ENCODE results near the gene PCP2. TPM values are rescaled to one million over a fixed set of nuclear protein-coding genes. Genes with fewer than 3 reads are reported as not detected.
A peak's percentile ranks its signal among the peaks of the same experiment; 100 is the strongest.

The PCP2 gene
- total RNA-seq, 2 donors from 2014 or later, result not detected

DNA sequence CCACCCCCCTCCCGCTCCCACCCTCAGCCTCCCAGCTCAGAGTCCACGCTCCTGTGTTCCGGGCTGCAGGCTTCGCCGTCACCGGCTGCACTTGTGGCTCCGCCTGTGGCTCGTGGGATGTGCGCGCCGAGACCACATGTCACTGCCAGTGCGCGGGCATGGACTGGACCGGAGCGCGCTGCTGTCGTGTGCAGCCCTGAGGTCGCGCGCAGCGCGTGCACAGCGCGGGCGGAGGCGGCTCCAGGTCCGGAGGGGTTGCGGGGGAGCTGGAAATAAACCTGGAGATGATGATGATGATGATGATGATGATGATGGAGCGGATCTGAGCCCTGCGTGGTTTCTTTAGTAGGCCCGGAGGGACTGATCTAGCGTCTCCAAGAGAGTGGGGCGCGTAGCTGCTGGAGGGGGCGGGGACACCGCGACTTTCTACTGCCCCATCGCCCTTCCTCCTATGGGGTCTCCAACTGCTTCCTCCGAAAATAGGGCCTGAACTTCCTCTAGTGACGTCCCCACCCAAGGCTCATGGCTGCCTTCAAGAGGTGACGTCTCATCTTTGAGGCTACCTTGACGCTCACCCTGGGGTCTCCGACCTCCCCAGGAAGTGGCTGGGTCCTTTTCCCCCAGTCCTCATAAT, 36.7 kb upstream of the PCP2 start:
- H3K27me3 ChIP-seq, result no peaks in the 10 kb centered on the region
- H3K27ac ChIP-seq, result no peak overlapping the region
- DNase-seq (no peak), ATAC-seq (peak; percentile 9)
- intact Hi-C loops (cut with DNase I), result no loop called here
- no peak for TF ChIP-seq POLR2A (IDR thresholded peaks at IDR 0.05)
- TF ChIP-seq, protein P1, sequence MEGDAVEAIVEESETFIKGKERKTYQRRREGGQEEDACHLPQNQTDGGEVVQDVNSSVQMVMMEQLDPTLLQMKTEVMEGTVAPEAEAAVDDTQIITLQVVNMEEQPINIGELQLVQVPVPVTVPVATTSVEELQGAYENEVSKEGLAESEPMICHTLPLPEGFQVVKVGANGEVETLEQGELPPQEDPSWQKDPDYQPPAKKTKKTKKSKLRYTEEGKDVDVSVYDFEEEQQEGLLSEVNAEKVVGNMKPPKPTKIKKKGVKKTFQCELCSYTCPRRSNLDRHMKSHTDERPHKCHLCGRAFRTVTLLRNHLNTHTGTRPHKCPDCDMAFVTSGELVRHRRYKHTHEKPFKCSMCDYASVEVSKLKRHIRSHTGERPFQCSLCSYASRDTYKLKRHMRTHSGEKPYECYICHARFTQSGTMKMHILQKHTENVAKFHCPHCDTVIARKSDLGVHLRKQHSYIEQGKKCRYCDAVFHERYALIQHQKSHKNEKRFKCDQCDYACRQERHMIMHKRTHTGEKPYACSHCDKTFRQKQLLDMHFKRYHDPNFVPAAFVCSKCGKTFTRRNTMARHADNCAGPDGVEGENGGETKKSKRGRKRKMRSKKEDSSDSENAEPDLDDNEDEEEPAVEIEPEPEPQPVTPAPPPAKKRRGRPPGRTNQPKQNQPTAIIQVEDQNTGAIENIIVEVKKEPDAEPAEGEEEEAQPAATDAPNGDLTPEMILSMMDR (IDR thresholded peaks at IDR 0.05), result no peak
- H3K9me3 ChIP-seq, result no peaks in the 10 kb centered on the region
- H3K4me1 ChIP-seq, result no peaks in the 10 kb centered on the region
- 0 to 1% methylated on average over 3 to 42 of the region's 43 CpGs for WGBS, 2 donors
- no peak overlapping the region for H3K4me3 ChIP-seq
- H3K36me3 ChIP-seq (replicated peaks in 1 of 2; ENCODE audit: insufficient read depth in 1 of 2, low read depth in 2 of 2), result no peaks in the 10 kb centered on the region

DNA sequence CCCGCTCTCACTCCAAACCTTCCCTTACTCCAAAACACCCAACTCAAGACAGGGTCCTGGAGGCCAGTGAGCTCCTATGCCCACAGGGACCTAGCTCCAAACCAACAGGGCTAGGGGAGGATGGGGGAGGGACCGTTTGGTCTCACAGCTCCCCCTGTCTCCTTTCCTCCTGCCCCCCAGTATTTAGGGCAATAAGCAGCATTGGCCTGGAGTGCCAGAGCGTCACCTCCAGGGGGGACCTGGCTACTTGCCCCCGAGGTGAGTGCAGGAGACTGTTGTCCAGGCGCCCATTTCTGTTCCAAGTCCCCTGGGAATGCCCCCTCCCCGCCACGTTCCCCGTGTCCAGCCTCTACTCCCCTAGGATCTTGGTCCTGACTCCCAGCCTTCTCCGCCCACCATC, 36.1 kb upstream of the PCP2 start:
- ATAC-seq (no peak), DNase-seq (no peak)
- 18 to 24% methylated on average over 8 to 9 of the region's 9 CpGs for WGBS, 2 donors
- TF ChIP-seq, protein P1 (IDR thresholded peaks at IDR 0.05), result no peak
- TF ChIP-seq POLR2A (IDR thresholded peaks at IDR 0.05), result no peak
- no peak overlapping the region for H3K27ac ChIP-seq
- H3K4me1 ChIP-seq, result no peaks in the 10 kb centered on the region
- no peak overlapping the region for H3K4me3 ChIP-seq
- no peaks in the 10 kb centered on the region for H3K9me3 ChIP-seq
- no peaks in the 10 kb centered on the region for H3K36me3 ChIP-seq (replicated peaks in 1 of 2; ENCODE audit: insufficient read depth in 1 of 2, low read depth in 2 of 2)
- intact Hi-C loops (cut with DNase I), result no loop called here
- H3K27me3 ChIP-seq, result no peaks in the 10 kb centered on the region

DNA sequence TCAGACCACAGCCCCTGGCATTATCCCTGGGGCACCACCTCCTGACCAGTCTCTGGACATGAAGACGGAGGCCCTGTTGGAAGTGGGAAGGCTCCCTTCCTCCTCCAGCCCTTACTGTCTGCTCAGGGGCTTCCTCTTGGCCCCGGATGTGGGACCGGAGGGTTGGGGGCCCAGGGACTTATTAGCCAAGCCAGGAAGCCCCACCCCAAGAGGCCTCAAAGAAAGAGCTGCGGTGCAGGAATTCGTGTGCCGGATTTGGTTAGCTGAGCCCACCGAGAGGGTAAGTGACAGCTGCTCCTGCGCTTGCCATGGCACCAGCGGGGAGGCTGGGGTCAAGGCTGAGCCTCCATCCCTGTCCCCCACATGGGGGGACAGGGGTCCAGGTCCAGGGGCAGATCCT, 35.3 kb upstream of the PCP2 start, which contains the start of gene RETN:
RETN (plus strand) TSS at position 208 of the 400 bp plus-strand sequence. CDS start 278 bp downstream, outside the sequence.
- WGBS, 2 donors, result 39 to 47% methylated on average over 5 to 9 of the region's 9 CpGs
- Histone ChIP-seq H3K27ac (no peak within 1 kb of the TSS), H3K4me1 (no peaks in the 10 kb centered on the region), H3K27me3 (no peaks in the 10 kb centered on the region), H3K36me3 (replicated peaks in 1 of 2; ENCODE audit: insufficient read depth in 1 of 2, low read depth in 2 of 2) (no peaks in the 10 kb centered on the region), H3K4me3 (no peak within 1 kb of the TSS), H3K9me3 (no peaks in the 10 kb centered on the region)
- no peak for TF ChIP-seq POLR2A (IDR thresholded peaks at IDR 0.05)
- TF ChIP-seq, protein P1 (IDR thresholded peaks at IDR 0.05), result no peak
- DNase-seq, result no peak
- ATAC-seq, result no peak
- intact Hi-C loops (cut with DNase I), result no loop called here

DNA sequence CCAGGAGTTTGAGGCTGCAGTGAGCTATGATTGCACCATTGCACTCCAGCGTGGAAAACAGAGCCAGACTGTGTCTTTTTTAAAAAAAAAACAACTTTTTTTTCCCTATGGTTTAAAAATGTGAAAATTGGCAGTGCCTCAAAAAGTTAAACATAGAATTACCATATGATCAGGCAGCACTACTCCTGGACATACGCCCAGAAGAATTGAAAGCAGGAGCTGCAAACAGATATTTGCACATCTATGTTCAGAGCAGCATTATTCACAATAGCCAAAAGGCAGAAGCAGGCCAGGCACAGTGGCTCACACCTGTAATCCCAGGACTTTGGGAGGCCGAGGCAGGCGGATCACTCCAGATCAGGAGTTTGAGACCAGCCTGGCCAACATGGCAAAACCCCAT, 31.6 kb upstream of the PCP2 start:
- Histone ChIP-seq H3K4me1 (no peaks in the 10 kb centered on the region), H3K9me3 (no peaks in the 10 kb centered on the region), H3K4me3 (no peak overlapping the region), H3K27ac (no peak overlapping the region), H3K27me3 (no peaks in the 10 kb centered on the region), H3K36me3 (replicated peaks in 1 of 2; ENCODE audit: insufficient read depth in 1 of 2, low read depth in 2 of 2) (no peaks in the 10 kb centered on the region)
- WGBS, 2 donors, result 38 to 48% methylated on average over 4 of the region's 4 CpGs
- intact Hi-C loops (cut with DNase I), result no loop called here
- TF ChIP-seq, protein P1 (IDR thresholded peaks at IDR 0.05), result no peak
- TF ChIP-seq POLR2A (IDR thresholded peaks at IDR 0.05), result no peak
- ATAC-seq (no peak), DNase-seq (no peak)

DNA sequence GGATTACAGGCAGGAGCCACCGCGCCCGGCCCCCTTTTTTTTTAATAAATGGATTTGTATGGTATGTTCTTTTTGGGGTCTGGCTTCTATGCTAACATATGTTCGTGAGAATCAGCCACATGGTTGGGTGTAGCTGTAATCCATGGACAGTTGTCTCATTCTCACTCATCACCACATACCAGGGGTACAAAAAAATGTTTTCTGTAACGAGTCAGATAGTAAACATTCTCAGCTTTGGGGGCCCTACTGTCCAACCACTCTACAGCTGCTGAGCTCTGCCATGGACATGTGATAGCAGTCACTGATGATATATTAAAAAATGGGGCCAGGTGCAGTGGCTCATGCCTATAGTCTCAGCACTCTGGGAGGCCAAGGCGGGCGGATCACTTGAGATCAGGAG, 30.2 kb upstream of the PCP2 start:
- Histone ChIP-seq H3K4me1 (no peaks in the 10 kb centered on the region), H3K27ac (no peak overlapping the region), H3K4me3 (no peak overlapping the region), H3K36me3 (replicated peaks in 1 of 2; ENCODE audit: insufficient read depth in 1 of 2, low read depth in 2 of 2) (no peaks in the 10 kb centered on the region), H3K9me3 (no peaks in the 10 kb centered on the region), H3K27me3 (no peaks in the 10 kb centered on the region)
- no peak for TF ChIP-seq POLR2A (IDR thresholded peaks at IDR 0.05)
- TF ChIP-seq, protein P1 (IDR thresholded peaks at IDR 0.05), result no peak
- DNase-seq, result no peak
- WGBS, 2 donors, result 51 to 71% methylated on average over 5 to 7 of the region's 7 CpGs
- no peak for ATAC-seq
- intact Hi-C loops (cut with DNase I), result no loop called here

Data from body of pancreas (tissue), 4 donors.